Keratinocyte (primary cell): ENCODE results near the gene SHROOM1. TPM values are rescaled to one million over a fixed set of nuclear protein-coding genes. Genes with fewer than 3 reads are reported as not detected.

Source experiments
- DNase-seq: peaks from one replicate; pipeline ENCODE4 v3.0.0-alpha.2; 2011; ENCODE audit warnings: low read depth, missing footprints, low spot score
- FAIRE-seq: peaks from 2 replicates; lab custom pipeline; 2011; peaks lifted over from hg19 to GRCh38; lab: Jason Lieb, UNC
- H2AFZ ChIP-seq: 2 replicates; pipeline ENCODE4 v1.6.0; 2012; ENCODE audit warnings: low read length, control low read depth, inconsistent platforms; ENCODE audit not compliant: control insufficient read depth
- H3K27ac ChIP-seq: 2 replicates; pipeline ENCODE4 v1.5.1; 2011; ENCODE audit warnings: low read length; ENCODE audit not compliant: control insufficient read depth, insufficient read depth
- H3K27me3 ChIP-seq: 3 replicates; pipeline ENCODE4 v1.6.0; 2011; ENCODE audit warnings: low read length; ENCODE audit not compliant: control insufficient read depth, insufficient read depth; ENCODE audit errors: extremely low read depth
- H3K36me3 ChIP-seq, 2 experiments: 2 replicates in 1 of 2; 3 replicates in 1 of 2; pipeline ENCODE4 v1.5.1; 2011; ENCODE audit warnings: low read length in 2 of 2, mild to moderate bottlenecking in 1 of 2; ENCODE audit not compliant: control insufficient read depth in 2 of 2, insufficient read depth in 2 of 2; ENCODE audit errors: extremely low read depth in 1 of 2
- H3K4me1 ChIP-seq: 3 replicates; pipeline ENCODE4 v1.5.1; 2011; ENCODE audit warnings: low read length; ENCODE audit not compliant: control insufficient read depth, insufficient read depth; ENCODE audit errors: extremely low read depth
- H3K4me2 ChIP-seq: 3 replicates; pipeline ENCODE4 v1.6.0; 2011; ENCODE audit warnings: low read depth, low read length; ENCODE audit not compliant: control insufficient read depth, insufficient read depth; ENCODE audit errors: extremely low read depth
- H3K4me3 ChIP-seq, 3 experiments: fragments of 200-600 bp in 1 of 3; sonication (generic) in 1 of 3; 2 replicates in 2 of 3; 3 replicates in 1 of 3; pipeline ENCODE4 v1.5.1; 2011 to 2016; ENCODE audit warnings: low read length in 3 of 3, mild to moderate bottlenecking in 3 of 3, control low read depth in 2 of 3, inconsistent platforms in 1 of 3, low read depth in 1 of 3, mixed read lengths in 1 of 3, mixed run types in 1 of 3, moderate library complexity in 1 of 3; ENCODE audit not compliant: control insufficient read depth in 2 of 3, insufficient read depth in 2 of 3; ENCODE audit errors: extremely low read depth in 1 of 3
- H3K79me2 ChIP-seq: 2 replicates; pipeline ENCODE4 v1.6.0; 2012; ENCODE audit warnings: low read length; ENCODE audit not compliant: control insufficient read depth, insufficient read depth
- H3K9ac ChIP-seq: 3 replicates; pipeline ENCODE4 v1.6.0; 2011; ENCODE audit warnings: low read length; ENCODE audit not compliant: control insufficient read depth, insufficient read depth; ENCODE audit errors: extremely low read depth
- H3K9me1 ChIP-seq: 3 replicates; pipeline ENCODE4 v1.6.0; 2011; ENCODE audit warnings: low read length; ENCODE audit not compliant: control insufficient read depth, insufficient read depth; ENCODE audit errors: extremely low read depth
- H3K9me3 ChIP-seq: 2 replicates; pipeline ENCODE4 v1.5.1; 2012; ENCODE audit warnings: low read depth, low read length; ENCODE audit not compliant: control insufficient read depth
- H4K20me1 ChIP-seq: 3 replicates; pipeline ENCODE4 v1.6.0; 2011; ENCODE audit warnings: low read length; ENCODE audit not compliant: control insufficient read depth, insufficient read depth; ENCODE audit errors: extremely low read depth
- EZH2 ChIP-seq: IDR thresholded peaks from one replicate; pipeline ENCODE4 v1.6.1; 2012; ENCODE audit warnings: inconsistent platforms, mild to moderate bottlenecking, low read length, moderate library complexity
- dilution Hi-C: fragments of 300-500 bp; cut with MboI; formaldehyde crosslinking; loops from one replicate; pipeline ENCODE4 v1.7.0; 2020; ENCODE audit warnings: low sequenced_read_pairs; ENCODE audit not compliant: extremely low pct_ligation_motif_present
- polyA plus RNA-seq, 5 experiments: library from polyadenylated mRNA; depleted of rRNA in 3 of 5; stranded (reverse) in 3 of 5; stranded (forward) in 1 of 5; unstranded in 1 of 5; fragments of >200 nt; gene quantifications; 1 replicate in 1 of 5; 2 replicates in 3 of 5; 3 replicates in 1 of 5; pipeline versions ENCODE4 v1.2.1 to v1.2.3, GENCODE V29; 2011 to 2012; ENCODE audit warnings: missing spikeins in 2 of 5, low read depth in 1 of 5, low replicate concordance in 1 of 5
- TF ChIP-seq, protein P1 (sequence below), 3 experiments: IDR thresholded peaks in 1 of 3; conservative IDR thresholded peaks in 1 of 3; optimal IDR thresholded peaks in 1 of 3; 2 replicates in 2 of 3; 3 replicates in 1 of 3; pipeline versions ENCODE3 to v1.5.1; 2011; ENCODE audit warnings: low read length in 3 of 3, mild to moderate bottlenecking in 3 of 3, moderate library complexity in 2 of 3, control low read depth in 1 of 3, inconsistent platforms in 1 of 3; ENCODE audit not compliant: insufficient read depth in 2 of 3; ENCODE audit errors: extremely low read depth in 1 of 3

The SHROOM1 gene
- polyA plus RNA-seq, 1 donor (not counting 4 experiments of a cell fraction or from before 2014, with no cell fraction given): 0.25 TPM

DNA sequence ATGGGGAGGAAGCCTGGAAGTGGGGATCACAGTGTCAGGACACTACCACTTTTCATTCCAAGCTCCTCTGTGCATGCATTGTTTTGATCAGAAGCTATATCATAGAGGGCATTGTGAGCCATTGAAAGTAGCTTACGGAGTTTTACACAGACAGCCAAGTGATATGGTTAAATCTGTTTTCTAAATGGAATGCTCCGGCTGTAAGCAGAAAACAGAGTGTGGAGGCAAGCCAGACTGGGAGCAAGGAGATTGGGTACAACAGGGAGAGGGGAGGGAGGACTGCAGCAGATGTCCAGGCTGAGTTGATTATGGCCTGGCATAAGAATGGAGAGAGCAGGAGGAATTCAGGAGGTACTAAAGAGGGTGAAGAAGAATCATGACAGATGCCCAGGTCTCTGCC lies 32.8 kb downstream of the SHROOM1 start:
- Histone ChIP-seq H3K9me3 (no peaks in the 10 kb centered on the region), H3K36me3 (no peaks in the 10 kb centered on the region), H3K79me2 (no peaks in the 10 kb centered on the region), H3K4me2 (no peak overlapping the region), H2AFZ (no peak overlapping the region), H3K27ac (no peak overlapping the region), H3K9ac (no peak overlapping the region), H3K4me3 (no peak overlapping the region), H3K9me1 (no peaks in the 10 kb centered on the region), H3K4me1 (peaks cover 8% of the 10 kb centered on the region), H3K27me3 (no peaks in the 10 kb centered on the region), H4K20me1 (no peaks in the 10 kb centered on the region)
- no peak for FAIRE-seq
- no peak for TF ChIP-seq EZH2
- TF ChIP-seq, protein P1, sequence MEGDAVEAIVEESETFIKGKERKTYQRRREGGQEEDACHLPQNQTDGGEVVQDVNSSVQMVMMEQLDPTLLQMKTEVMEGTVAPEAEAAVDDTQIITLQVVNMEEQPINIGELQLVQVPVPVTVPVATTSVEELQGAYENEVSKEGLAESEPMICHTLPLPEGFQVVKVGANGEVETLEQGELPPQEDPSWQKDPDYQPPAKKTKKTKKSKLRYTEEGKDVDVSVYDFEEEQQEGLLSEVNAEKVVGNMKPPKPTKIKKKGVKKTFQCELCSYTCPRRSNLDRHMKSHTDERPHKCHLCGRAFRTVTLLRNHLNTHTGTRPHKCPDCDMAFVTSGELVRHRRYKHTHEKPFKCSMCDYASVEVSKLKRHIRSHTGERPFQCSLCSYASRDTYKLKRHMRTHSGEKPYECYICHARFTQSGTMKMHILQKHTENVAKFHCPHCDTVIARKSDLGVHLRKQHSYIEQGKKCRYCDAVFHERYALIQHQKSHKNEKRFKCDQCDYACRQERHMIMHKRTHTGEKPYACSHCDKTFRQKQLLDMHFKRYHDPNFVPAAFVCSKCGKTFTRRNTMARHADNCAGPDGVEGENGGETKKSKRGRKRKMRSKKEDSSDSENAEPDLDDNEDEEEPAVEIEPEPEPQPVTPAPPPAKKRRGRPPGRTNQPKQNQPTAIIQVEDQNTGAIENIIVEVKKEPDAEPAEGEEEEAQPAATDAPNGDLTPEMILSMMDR (optimal IDR thresholded peaks at IDR 0.05 in 1 of 3, IDR thresholded peaks at IDR 0.05 in 1 of 3, conservative IDR thresholded peaks at IDR 0.05 in 1 of 3; ENCODE audit: extremely low read depth in 1 of 3, insufficient read depth in 2 of 3, low read length in 3 of 3): no peak
- no peak for DNase-seq
- dilution Hi-C loops: no loop called here

DNA sequence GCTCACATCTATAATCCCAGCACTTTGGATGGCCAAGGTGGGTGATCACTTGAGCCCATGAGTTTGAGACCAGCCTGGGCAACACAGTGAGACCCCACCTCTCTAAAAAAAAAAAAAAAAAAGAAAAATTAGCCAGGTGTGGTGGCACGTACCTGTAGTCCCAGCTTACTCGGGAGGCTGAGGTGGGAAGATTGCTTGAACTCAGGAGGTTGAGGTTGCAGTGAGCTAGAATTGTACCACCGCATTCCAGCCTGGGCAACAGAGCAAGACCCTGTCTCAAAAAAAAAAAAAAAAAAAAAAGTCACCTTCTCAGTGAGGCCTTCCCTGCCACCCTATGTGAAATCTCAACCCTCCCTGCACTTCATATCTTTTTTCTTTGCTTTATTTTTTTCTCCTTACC lies 39.4 kb downstream of the SHROOM1 start:
- H2AFZ ChIP-seq: no peak overlapping the region
- H3K4me3 ChIP-seq: no peak overlapping the region
- H3K9ac ChIP-seq: no peak overlapping the region
- dilution Hi-C loops: no loop called here
- no peaks in the 10 kb centered on the region for H3K9me1 ChIP-seq
- FAIRE-seq (no peak), DNase-seq (no peak)
- H3K27me3 ChIP-seq: no peaks in the 10 kb centered on the region
- no peak overlapping the region for H3K27ac ChIP-seq
- no peaks in the 10 kb centered on the region for H3K79me2 ChIP-seq
- TF ChIP-seq, protein P1 (optimal IDR thresholded peaks at IDR 0.05 in 1 of 3, IDR thresholded peaks at IDR 0.05 in 1 of 3, conservative IDR thresholded peaks at IDR 0.05 in 1 of 3; ENCODE audit: extremely low read depth in 1 of 3, insufficient read depth in 2 of 3, low read length in 3 of 3): no peak
- no peak for TF ChIP-seq EZH2
- no peaks in the 10 kb centered on the region for H3K9me3 ChIP-seq
- H3K4me1 ChIP-seq: no peaks in the 10 kb centered on the region
- H4K20me1 ChIP-seq: no peaks in the 10 kb centered on the region
- no peaks in the 10 kb centered on the region for H3K36me3 ChIP-seq
- H3K4me2 ChIP-seq: no peak overlapping the region
